CD4-positive, alpha-beta T cell (primary cell): Measurements from ENCODE around the gene MSRB3. TPM values are rescaled to one million over a fixed set of nuclear protein-coding genes. Genes with fewer than 3 reads are reported as not detected.

Experiments
- ATAC-seq: fragments of 200-7000 bp; cut with Tn5 transposase; one replicate; pipeline ENCODE4 v1.10.0; 2022; ENCODE audit warnings: mild to moderate bottlenecking; ENCODE audit not compliant: poor library complexity
- CTCF ChIA-PET: fragments of 350-600 bp; sonication (Branson Sonifier 250); formaldehyde crosslinking; loops from one replicate; lab custom pipeline; 2021; ENCODE audit warnings: antibody characterized with exemption, inconsistent platforms; lab: Charles Lee
- POLR2A ChIA-PET: fragments of 350-600 bp; sonication (Branson Sonifier 250); formaldehyde crosslinking; loops from one replicate; lab custom pipeline; 2021; ENCODE audit warnings: antibody characterized with exemption, inconsistent platforms; lab: Charles Lee
- DNase-seq, 14 experiments: peaks; one replicate each; pipeline ENCODE4 v3.0.0-alpha.2; 2013 to 2020; ENCODE audit warnings: mixed read lengths in 2 of 14
- H3K27ac ChIP-seq, 2 donors: one replicate each; pipeline versions ENCODE4 v1.5.1 to v1.7.0; 2013; ENCODE audit warnings: low read length in 2 of 2, low read depth in 1 of 2, mild to moderate bottlenecking in 1 of 2
- H3K27me3 ChIP-seq, 2 experiments: 1 replicate in 1 of 2; 2 replicates in 1 of 2; pipeline versions ENCODE4 v1.6.1 to v1.7.0; 2013; ENCODE audit warnings: low read length in 2 of 2, control low read depth in 1 of 2, mild to moderate bottlenecking in 1 of 2, moderate library complexity in 1 of 2; ENCODE audit not compliant: insufficient read depth in 2 of 2, control insufficient read depth in 1 of 2
- H3K36me3 ChIP-seq: one replicate; pipeline ENCODE4 v1.6.1; 2013; ENCODE audit warnings: low read length, control low read depth; ENCODE audit not compliant: insufficient read depth
- H3K4me1 ChIP-seq: one replicate; pipeline ENCODE4 v1.6.1; 2013; ENCODE audit warnings: low read length, control low read depth; ENCODE audit not compliant: insufficient read depth
- H3K4me3 ChIP-seq: one replicate; pipeline ENCODE4 v1.5.1; 2013; ENCODE audit warnings: mild to moderate bottlenecking, low read length, moderate library complexity
- H3K9me3 ChIP-seq, 2 experiments: 1 replicate in 1 of 2; 2 replicates in 1 of 2; pipeline versions ENCODE4 v1.6.1 to v1.7.0; 2013; ENCODE audit warnings: low read length in 2 of 2, mild to moderate bottlenecking in 2 of 2, control low read depth in 1 of 2, moderate library complexity in 1 of 2; ENCODE audit not compliant: control insufficient read depth in 1 of 2, insufficient read depth in 1 of 2
- H3K27ac Mint-ChIP-seq: one replicate; pipeline ENCODE4 v1.8.0; 2020; ENCODE audit warnings: mixed read lengths
- H3K27me3 Mint-ChIP-seq: one replicate; pipeline ENCODE4 v1.8.0; 2021; ENCODE audit warnings: mixed read lengths
- H3K36me3 Mint-ChIP-seq: one replicate; pipeline ENCODE4 v1.8.0; 2021; ENCODE audit warnings: low read depth, mixed read lengths
- H3K4me1 Mint-ChIP-seq: one replicate; pipeline ENCODE4 v1.8.0; 2021; ENCODE audit warnings: low read depth, mixed read lengths
- H3K4me3 Mint-ChIP-seq: one replicate; pipeline ENCODE4 v1.8.0; 2020; ENCODE audit warnings: mild to moderate bottlenecking, mixed read lengths
- H3K9me3 Mint-ChIP-seq: one replicate; pipeline ENCODE4 v1.8.0; 2020; ENCODE audit warnings: mixed read lengths
- intact Hi-C, 2 experiments: fragments of 100-400 bp; cut with DNase I in 1 of 2; cut with micrococcal nuclease in 1 of 2; formaldehyde crosslinking; loops; one replicate each; pipeline versions ENCODE4 v1.15.1 to v1.9.0; 2023 to 2025; cut with DNase I, micrococcal nuclease
- total RNA-seq, 174 experiments: library from RNA in 2 of 174; stranded (reverse) in 2 of 174; gene quantifications; one replicate each; pipeline ENCODE4 v1.2.3 and lab custom pipeline; 2021 to 2026
- TF ChIP-seq, protein P1 (sequence below): fragments of 200-600 bp; IDR thresholded peaks from one replicate; pipeline ENCODE4 v1.8.0; 2022; ENCODE audit warnings: antibody characterized with exemption, mild to moderate bottlenecking

MSRB3 gene
- total RNA-seq, 2 experiments from 2014 or later = 0.17 TPM; not detected in 1

DNA sequence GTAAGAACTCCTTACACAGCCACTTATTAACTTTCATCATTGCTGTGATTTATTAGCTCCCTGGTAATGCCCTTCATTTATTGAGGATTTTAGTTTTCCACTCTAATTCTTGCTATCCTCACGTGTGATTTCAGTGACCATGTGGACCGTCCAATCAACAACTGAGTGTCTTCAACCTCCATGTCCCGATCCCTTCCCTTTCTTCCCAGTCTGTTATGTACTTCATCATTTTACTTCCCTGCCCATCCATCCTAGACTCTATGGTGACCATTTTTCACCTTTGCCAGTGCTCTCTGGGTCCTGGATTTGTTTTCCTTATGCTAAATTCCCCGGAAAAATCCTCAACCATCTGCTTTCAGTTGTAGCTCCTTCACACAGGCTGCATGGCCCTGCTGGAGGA, 111.0 kb downstream of the MSRB3 start:
- Mint-ChIP-seq H3K27me3 (no peaks in the 10 kb centered on the region), H3K4me1 (no peaks in the 10 kb centered on the region), H3K4me3 (no peak overlapping the region), H3K9me3 (peaks cover 2% of the 10 kb centered on the region), H3K27ac (no peak overlapping the region), H3K36me3 (no peaks in the 10 kb centered on the region)
- ChIA-PET CTCF (no interaction called here), POLR2A (no interaction called here)
- DNase-seq (no peak), ATAC-seq (no peak)
- no peaks in the 10 kb centered on the region for H3K27me3 ChIP-seq
- H3K27ac ChIP-seq = no peak overlapping the region
- H3K36me3 ChIP-seq = no peaks in the 10 kb centered on the region
- intact Hi-C loops = no loop called here
- H3K4me3 ChIP-seq = no peak overlapping the region
- no peaks in the 10 kb centered on the region for H3K4me1 ChIP-seq
- TF ChIP-seq, protein P1, sequence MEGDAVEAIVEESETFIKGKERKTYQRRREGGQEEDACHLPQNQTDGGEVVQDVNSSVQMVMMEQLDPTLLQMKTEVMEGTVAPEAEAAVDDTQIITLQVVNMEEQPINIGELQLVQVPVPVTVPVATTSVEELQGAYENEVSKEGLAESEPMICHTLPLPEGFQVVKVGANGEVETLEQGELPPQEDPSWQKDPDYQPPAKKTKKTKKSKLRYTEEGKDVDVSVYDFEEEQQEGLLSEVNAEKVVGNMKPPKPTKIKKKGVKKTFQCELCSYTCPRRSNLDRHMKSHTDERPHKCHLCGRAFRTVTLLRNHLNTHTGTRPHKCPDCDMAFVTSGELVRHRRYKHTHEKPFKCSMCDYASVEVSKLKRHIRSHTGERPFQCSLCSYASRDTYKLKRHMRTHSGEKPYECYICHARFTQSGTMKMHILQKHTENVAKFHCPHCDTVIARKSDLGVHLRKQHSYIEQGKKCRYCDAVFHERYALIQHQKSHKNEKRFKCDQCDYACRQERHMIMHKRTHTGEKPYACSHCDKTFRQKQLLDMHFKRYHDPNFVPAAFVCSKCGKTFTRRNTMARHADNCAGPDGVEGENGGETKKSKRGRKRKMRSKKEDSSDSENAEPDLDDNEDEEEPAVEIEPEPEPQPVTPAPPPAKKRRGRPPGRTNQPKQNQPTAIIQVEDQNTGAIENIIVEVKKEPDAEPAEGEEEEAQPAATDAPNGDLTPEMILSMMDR = no peak
- peaks cover 2 to 4% of the 10 kb centered on the region in 2 experiments for H3K9me3 ChIP-seq

DNA sequence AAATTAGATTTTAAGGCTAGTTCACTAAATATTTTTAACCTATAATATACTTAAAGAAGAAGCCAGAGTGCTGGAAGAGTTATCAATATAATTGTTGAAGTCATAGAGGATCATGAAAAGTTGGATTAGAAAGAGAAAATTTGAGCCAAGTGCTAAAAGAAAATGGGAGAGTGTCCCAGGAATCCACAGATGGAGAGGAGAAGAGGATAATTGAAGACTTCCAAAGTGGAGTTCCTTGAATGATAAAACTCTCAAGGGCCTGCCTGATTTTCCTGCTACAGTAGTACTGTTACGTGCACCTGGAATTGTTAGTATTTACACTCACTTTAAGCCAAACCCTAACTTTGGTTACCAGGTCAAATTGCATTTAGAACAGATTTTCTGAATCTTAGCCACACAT, 113.2 kb downstream of the MSRB3 start:
- no peak overlapping the region for H3K4me3 ChIP-seq
- Mint-ChIP-seq H3K4me3 (no peak overlapping the region), H3K27ac (no peak overlapping the region), H3K4me1 (no peaks in the 10 kb centered on the region), H3K27me3 (no peaks in the 10 kb centered on the region), H3K9me3 (peaks cover 8% of the 10 kb centered on the region), H3K36me3 (no peaks in the 10 kb centered on the region)
- no peaks in the 10 kb centered on the region for H3K36me3 ChIP-seq
- no peak overlapping the region for H3K27ac ChIP-seq
- TF ChIP-seq, protein P1 = no peak
- ChIA-PET POLR2A (no interaction called here), CTCF (no interaction called here)
- H3K4me1 ChIP-seq = no peaks in the 10 kb centered on the region
- intact Hi-C loops = no loop called here
- DNase-seq = no peak
- no peaks in the 10 kb centered on the region for H3K27me3 ChIP-seq
- ATAC-seq = no peak
- H3K9me3 ChIP-seq = peaks cover 4 to 8% of the 10 kb centered on the region in 2 experiments

DNA sequence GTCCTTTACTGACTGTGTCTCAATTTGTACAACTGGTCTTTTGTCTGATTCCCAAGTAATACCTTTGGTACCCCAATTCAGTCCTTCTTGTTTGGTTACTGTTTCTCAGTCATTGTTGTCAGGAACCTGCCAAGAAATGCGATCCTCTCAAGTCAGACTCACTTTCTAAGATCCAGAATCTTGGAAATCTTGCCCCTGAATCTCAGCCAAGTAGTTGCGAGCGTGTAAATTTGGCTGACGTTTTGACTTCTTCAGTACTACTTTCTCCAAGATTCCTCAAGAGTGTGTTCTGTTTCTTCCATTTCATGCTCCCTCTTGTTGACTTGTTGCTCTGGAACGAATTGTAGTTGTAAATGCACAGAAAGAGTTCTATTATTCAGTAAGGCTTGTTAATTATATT, 114.0 kb downstream of the MSRB3 start:
- no peak overlapping the region for H3K4me3 ChIP-seq
- TF ChIP-seq, protein P1 = no peak
- H3K27me3 Mint-ChIP-seq = no peaks in the 10 kb centered on the region
- H3K4me3 Mint-ChIP-seq = no peak overlapping the region
- ATAC-seq = no peak
- H3K9me3 ChIP-seq = peaks cover 4 to 8% of the 10 kb centered on the region in 2 experiments
- no peak for DNase-seq
- H3K27ac Mint-ChIP-seq = no peak overlapping the region
- no peaks in the 10 kb centered on the region for H3K27me3 ChIP-seq
- H3K9me3 Mint-ChIP-seq = peaks cover 16% of the 10 kb centered on the region
- H3K36me3 Mint-ChIP-seq = no peaks in the 10 kb centered on the region
- H3K4me1 ChIP-seq = no peaks in the 10 kb centered on the region
- ChIA-PET POLR2A (no interaction called here), CTCF (no interaction called here)
- no peaks in the 10 kb centered on the region for H3K4me1 Mint-ChIP-seq
- intact Hi-C loops = no loop called here
- H3K27ac ChIP-seq = no peak overlapping the region
- no peaks in the 10 kb centered on the region for H3K36me3 ChIP-seq
